H1 (cell line): ENCODE results near the gene ESD. TPM values are rescaled to one million over a fixed set of nuclear protein-coding genes. Genes with fewer than 3 reads are reported as not detected.

Experiments used
- CTCF ChIA-PET: fragments of 300-600 bp; sonication (Branson Sonifier 250); formaldehyde crosslinking; loops from one replicate; lab custom pipeline; 2021; ENCODE audit not compliant: partially characterized antibody; lab: Charles Lee
- POLR2A ChIA-PET: fragments of 300-600 bp; sonication (Branson Sonifier 250); formaldehyde crosslinking; loops from one replicate; lab custom pipeline; 2021; ENCODE audit warnings: inconsistent platforms; ENCODE audit not compliant: partially characterized antibody; lab: Charles Lee
- DNase-seq, 2 experiments: peaks; one replicate each; pipeline versions ENCODE4 v3.0.0 to v3.0.0-alpha.2; 2010 to 2022; ENCODE audit warnings: low spot score in 2 of 2, low read depth in 1 of 2, mixed read lengths in 1 of 2
- FAIRE-seq: peaks from 2 replicates; lab custom pipeline; 2011; peaks lifted over from hg19 to GRCh38; lab: Jason Lieb, UNC
- H2AFZ ChIP-seq: 2 replicates; pipeline ENCODE4 v1.8.1; 2012; ENCODE audit warnings: low read length, inconsistent platforms
- H2AK5ac ChIP-seq: 2 replicates; pipeline ENCODE4 v1.6.1; 2013; ENCODE audit warnings: low read depth, low read length
- H2BK120ac ChIP-seq: replicated peaks from 2 replicates; pipeline ENCODE3; 2013; ENCODE audit warnings: low read depth, low read length, inconsistent platforms
- H2BK12ac ChIP-seq: 2 replicates; pipeline ENCODE4 v1.6.1; 2013; ENCODE audit warnings: low read depth, low read length
- H2BK15ac ChIP-seq: 2 replicates; pipeline ENCODE4 v1.6.1; 2013; ENCODE audit warnings: low read length
- H2BK20ac ChIP-seq: 2 replicates; pipeline ENCODE4 v1.6.1; 2013; ENCODE audit warnings: low read length
- H2BK5ac ChIP-seq: 2 replicates; pipeline ENCODE4 v1.6.1; 2013; ENCODE audit warnings: low read depth, low read length
- H3K14ac ChIP-seq: 2 replicates; pipeline ENCODE4 v1.6.1; 2013; ENCODE audit warnings: inconsistent platforms; ENCODE audit not compliant: insufficient read length
- H3K18ac ChIP-seq: 2 replicates; pipeline ENCODE4 v1.6.1; 2013; ENCODE audit warnings: low read length; ENCODE audit errors: extremely low read depth
- H3K23ac ChIP-seq: 2 replicates; pipeline ENCODE4 v1.6.1; 2013; ENCODE audit warnings: inconsistent platforms; ENCODE audit not compliant: insufficient read length
- H3K23me2 ChIP-seq: 2 replicates; pipeline ENCODE4 v1.6.1; 2013; ENCODE audit warnings: low read depth, low read length
- H3K27ac ChIP-seq: 2 replicates; pipeline ENCODE4 v1.6.1; 2011; ENCODE audit warnings: low read depth, low read length, inconsistent platforms
- H3K27me3 ChIP-seq, 4 experiments: replicated peaks in 1 of 4; 1 replicate in 1 of 4; 2 replicates in 3 of 4; pipeline versions ENCODE4 v1.6.1 to v1.8.1; 2011 to 2013; ENCODE audit warnings: low read length in 3 of 4, mild to moderate bottlenecking in 3 of 4, inconsistent platforms in 2 of 4, mixed read lengths in 2 of 4, moderate library complexity in 1 of 4; ENCODE audit not compliant: control insufficient read depth in 3 of 4, insufficient read depth in 3 of 4; ENCODE audit errors: extremely low read depth in 1 of 4
- H3K36me3 ChIP-seq, 4 experiments: 2 replicates each; pipeline versions ENCODE4 v1.6.1 to v1.8.1; 2011 to 2013; ENCODE audit warnings: mild to moderate bottlenecking in 4 of 4, low read length in 3 of 4, moderate library complexity in 2 of 4, control low read depth in 1 of 4, inconsistent platforms in 1 of 4; ENCODE audit not compliant: insufficient read depth in 4 of 4, control insufficient read depth in 2 of 4
- H3K4ac ChIP-seq: replicated peaks from 2 replicates; pipeline ENCODE3; 2013; ENCODE audit warnings: low read length, low read depth, mixed read lengths, inconsistent platforms; ENCODE audit not compliant: insufficient read length
- H3K4me1 ChIP-seq, 4 experiments: replicated peaks in 1 of 4; 1 replicate in 1 of 4; 2 replicates in 3 of 4; pipeline versions ENCODE4 v1.6.1 to v1.8.1; 2011 to 2013; ENCODE audit warnings: low read length in 3 of 4, inconsistent platforms in 2 of 4, mixed read lengths in 1 of 4; ENCODE audit not compliant: insufficient read depth in 4 of 4, control insufficient read depth in 3 of 4
- H3K4me2 ChIP-seq, 2 experiments: 2 replicates each; pipeline versions ENCODE4 v1.6.1 to v1.8.1; 2011 to 2013; ENCODE audit warnings: low read depth in 2 of 2, low read length in 2 of 2, control low read depth in 1 of 2, inconsistent platforms in 1 of 2, mild to moderate bottlenecking in 1 of 2; ENCODE audit not compliant: insufficient read depth in 1 of 2
- H3K4me3 ChIP-seq, 4 experiments: fragments of 200-600, 300-600 bp in 1 of 4; sonication (generic), shearing (Covaris generic), sonication (Bioruptor Twin) in 1 of 4; 2 replicates each; pipeline versions ENCODE4 v1.5.1 to v1.8.1; 2011 to 2016; ENCODE audit warnings: low read length in 4 of 4, low read depth in 3 of 4, control low read depth in 2 of 4, inconsistent platforms in 2 of 4, mild to moderate bottlenecking in 2 of 4, mixed read lengths in 1 of 4, moderate library complexity in 1 of 4; ENCODE audit not compliant: insufficient read depth in 2 of 4; ENCODE audit errors: extremely low read depth in 1 of 4
- H3K56ac ChIP-seq: replicated peaks from 2 replicates; pipeline ENCODE3; 2013; ENCODE audit warnings: low read depth, mild to moderate bottlenecking, mixed read lengths, low read length, inconsistent platforms; ENCODE audit not compliant: insufficient read length
- H3K79me1 ChIP-seq: 2 replicates; pipeline ENCODE4 v1.6.1; 2013; ENCODE audit warnings: low read depth, low read length, control low read depth
- H3K79me2 ChIP-seq, 2 experiments: 2 replicates each; pipeline versions ENCODE4 v1.6.1 to v1.8.1; 2012 to 2013; ENCODE audit warnings: low read length in 2 of 2, mild to moderate bottlenecking in 2 of 2, inconsistent platforms in 1 of 2; ENCODE audit not compliant: insufficient read depth in 2 of 2, control insufficient read depth in 1 of 2
- H3K9ac ChIP-seq, 4 experiments: replicated peaks in 1 of 4; 1 replicate in 1 of 4; 2 replicates in 3 of 4; pipeline versions ENCODE4 v1.6.1 to v1.8.1; 2011 to 2013; ENCODE audit warnings: low read depth in 3 of 4, low read length in 3 of 4, control low read depth in 2 of 4, mild to moderate bottlenecking in 2 of 4, moderate library complexity in 2 of 4, inconsistent platforms in 1 of 4; ENCODE audit errors: extremely low read depth in 1 of 4
- H3K9me3 ChIP-seq, 2 experiments: 2 replicates each; pipeline versions ENCODE4 v1.6.1 to v1.8.1; 2012 to 2013; ENCODE audit warnings: mild to moderate bottlenecking in 2 of 2, moderate library complexity in 2 of 2, control low read depth in 1 of 2, inconsistent platforms in 1 of 2, low read depth in 1 of 2, low read length in 1 of 2, mixed read lengths in 1 of 2; ENCODE audit not compliant: insufficient read depth in 2 of 2
- H4K20me1 ChIP-seq, 2 experiments: replicated peaks in 1 of 2; 2 replicates each; pipeline versions ENCODE3 to v1.8.1; 2011 to 2013; ENCODE audit warnings: inconsistent platforms in 2 of 2, low read length in 2 of 2, mild to moderate bottlenecking in 1 of 2; ENCODE audit not compliant: insufficient read depth in 2 of 2, control insufficient read depth in 1 of 2
- H4K5ac ChIP-seq: 2 replicates; pipeline ENCODE4 v1.6.1; 2013; ENCODE audit warnings: low read length, low read depth, mixed read lengths, inconsistent platforms; ENCODE audit not compliant: insufficient read length
- H4K8ac ChIP-seq: 2 replicates; pipeline ENCODE4 v1.8.0; 2013; ENCODE audit warnings: mild to moderate bottlenecking, moderate library complexity, low read length, inconsistent platforms; ENCODE audit not compliant: insufficient read depth; ENCODE audit errors: extremely low read depth
- H4K91ac ChIP-seq: replicated peaks from 2 replicates; pipeline ENCODE3; 2013; ENCODE audit warnings: low read length, mixed read lengths, inconsistent platforms; ENCODE audit not compliant: insufficient read length
- CREB1 ChIP-seq: IDR thresholded peaks from 2 replicates; pipeline ENCODE4 v1.6.1; 2012; ENCODE audit warnings: inconsistent platforms
- EZH2 ChIP-seq: fragments of 200-600 bp; sonication (generic); IDR thresholded peaks from 2 replicates; pipeline ENCODE4 v1.7.1; 2012; ENCODE audit warnings: low read depth, mild to moderate bottlenecking, moderate library complexity, low read length, inconsistent platforms; ENCODE audit not compliant: severe bottlenecking
- GABPA ChIP-seq: IDR thresholded peaks from 2 replicates; pipeline ENCODE4 v1.6.1; 2011; ENCODE audit warnings: mild to moderate bottlenecking, low read length, moderate library complexity, borderline replicate concordance; ENCODE audit not compliant: insufficient read depth
- RFX5 ChIP-seq: IDR thresholded peaks from 2 replicates; pipeline ENCODE4 v1.6.1; 2011; ENCODE audit warnings: low read depth, low read length, improper control_type of control experiment, borderline replicate concordance
- SIN3A ChIP-seq, 2 experiments: IDR thresholded peaks in 1 of 2; conservative IDR thresholded peaks in 1 of 2; 2 replicates each; pipeline ENCODE4 v1.6.1; 2011 to 2012; ENCODE audit warnings: low read length in 2 of 2, improper control_type of control experiment in 1 of 2, low read depth in 1 of 2, mild to moderate bottlenecking in 1 of 2
- TBP ChIP-seq: IDR thresholded peaks from 2 replicates; pipeline ENCODE4 v1.6.1; 2011; ENCODE audit warnings: low read depth, low read length, improper control_type of control experiment
- WGBS, 2 experiments: shearing (Covaris generic) in 1 of 2; methylation state at CpG; one replicate each; pipeline versions ENCODE4 v1.1.6 to v1.1.7; 2013 to 2015; ENCODE audit warnings: low lambda C conversion rate in 2 of 2, mixed read lengths in 2 of 2, inconsistent platforms in 1 of 2, low coverage in 1 of 2, missing lambda C conversion rate in 1 of 2; ENCODE audit not compliant: insufficient replicate concordance in 2 of 2, insufficient coverage in 1 of 2, insufficient read length in 1 of 2; ENCODE audit errors: extremely low coverage in 1 of 2, missing lambda C conversion rate in 1 of 2; 5-methylcytosine and 5-hydroxymethylcytosine counted together
- polyA plus RNA-seq, 7 experiments: library from polyadenylated mRNA; depleted of rRNA in 3 of 7; stranded (reverse) in 5 of 7; unstranded in 2 of 7; fragments of >200 nt in 5 of 7; fragments of 200-250 nt in 2 of 7; gene quantifications; 1 replicate in 5 of 7; 2 replicates in 1 of 7; 4 replicates in 1 of 7; pipeline versions ENCODE4 v1.2.1 to v1.2.3, GENCODE V29; 2011 to 2013; ENCODE audit warnings: missing spikeins in 2 of 7, mixed read lengths in 2 of 7
- total RNA-seq: library from RNA; stranded (reverse); fragmentation: NEBNext Ultra II Directional; extraction: Animal tissue kit (Norgen Biotek cat#: 25700); gene quantifications from 2 replicates; pipeline ENCODE4 v1.2.1, GENCODE V29; 2021

Gene ESD
- total and polyA plus RNA-seq, 2 of the 8 experiments (the other 6 are each of a cell fraction or from before 2014, with no cell fraction given), result 40.3 to 55.8 TPM

DNA sequence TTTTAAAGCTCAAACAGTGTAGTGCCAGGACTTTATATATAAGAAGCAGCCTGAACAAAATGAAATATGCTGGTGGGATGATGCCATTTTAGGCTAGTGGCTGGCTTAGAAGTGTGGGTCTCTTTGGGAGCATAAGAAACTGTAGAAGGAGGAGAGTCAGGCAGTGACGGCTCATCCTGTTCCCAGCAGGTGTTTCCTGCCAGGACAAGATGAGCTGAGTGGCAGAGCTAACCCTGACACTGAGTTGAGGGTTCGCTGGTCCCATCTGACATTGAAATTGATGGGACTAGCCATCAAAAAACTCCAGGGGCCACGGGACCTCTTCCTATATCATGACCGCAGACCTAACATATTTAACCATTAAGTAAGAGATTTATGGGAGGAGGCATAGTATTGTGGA, 51.3 kb downstream of the ESD start:
- no peaks in the 10 kb centered on the region for H3K23me2 ChIP-seq
- no peaks in the 10 kb centered on the region for H3K79me1 ChIP-seq
- no peak for FAIRE-seq
- no peak overlapping the region for H3K4me3 ChIP-seq
- H2BK12ac ChIP-seq, result no peak overlapping the region
- H4K91ac ChIP-seq, result no peak overlapping the region
- TF ChIP-seq RFX5 (no peak), GABPA (no peak), EZH2 (no peak), SIN3A (conservative IDR thresholded peaks at IDR 0.05 in 1 of 2, IDR thresholded peaks at IDR 0.05 in 1 of 2; ENCODE audit: low read depth in 1 of 2, low read length in 2 of 2) (no peak), CREB1 (no peak), TBP (no peak)
- TF ChIP-seq, all 59 proteins: peak for 0
- POLR2A ChIA-PET, result interaction anchor here (0.8 kb wide), 1 partner anchor 9 kb away, joined by 3 read pairs; no protein-coding TSS in a partner anchor
- H4K8ac ChIP-seq, result no peak overlapping the region
- H2BK20ac ChIP-seq, result no peak overlapping the region
- H3K4me1 ChIP-seq, result no peaks in the 10 kb centered on the region
- H4K5ac ChIP-seq, result no peak overlapping the region
- H3K56ac ChIP-seq, result no peak overlapping the region
- no peak overlapping the region for H3K4me2 ChIP-seq
- H3K23ac ChIP-seq, result no peak overlapping the region
- H3K79me2 ChIP-seq, result no peaks in the 10 kb centered on the region
- no peaks in the 10 kb centered on the region for H3K27me3 ChIP-seq
- H3K9me3 ChIP-seq, result no peaks in the 10 kb centered on the region
- no peak overlapping the region for H3K18ac ChIP-seq
- no peak overlapping the region for H2BK15ac ChIP-seq
- no peak overlapping the region for H2AFZ ChIP-seq
- H2AK5ac ChIP-seq, result no peak overlapping the region
- no peak overlapping the region for H3K4ac ChIP-seq
- no peaks in the 10 kb centered on the region for H4K20me1 ChIP-seq
- H2BK5ac ChIP-seq, result no peak overlapping the region
- H3K27ac ChIP-seq, result no peak overlapping the region
- 91% methylated on average over 4 of the region's 4 CpGs; no CpG with 5 or more reads in 1 of the 2 experiments for WGBS, 2 experiments
- CTCF ChIA-PET, result interaction anchor here (0.6 to 1.3 kb wide), 3 partner anchors 14 to 55 kb away, joined by 3 read pairs; no protein-coding TSS in a partner anchor
- no peak overlapping the region for H3K9ac ChIP-seq
- H3K36me3 ChIP-seq, result no peaks in the 10 kb centered on the region
- no peak for DNase-seq
- H3K14ac ChIP-seq, result no peak overlapping the region
- no peak overlapping the region for H2BK120ac ChIP-seq
